ENCODE results near the gene OR8K1.

The OR8K1 gene

GRCh38 chr11:56345739-56346138, at the start of gene OR8K1:
OR8K1 (plus strand) TSS chr11:56346039; CDS start chr11:56346039, 0 bp downstream.
- DNase-seq = no peak

DNA sequence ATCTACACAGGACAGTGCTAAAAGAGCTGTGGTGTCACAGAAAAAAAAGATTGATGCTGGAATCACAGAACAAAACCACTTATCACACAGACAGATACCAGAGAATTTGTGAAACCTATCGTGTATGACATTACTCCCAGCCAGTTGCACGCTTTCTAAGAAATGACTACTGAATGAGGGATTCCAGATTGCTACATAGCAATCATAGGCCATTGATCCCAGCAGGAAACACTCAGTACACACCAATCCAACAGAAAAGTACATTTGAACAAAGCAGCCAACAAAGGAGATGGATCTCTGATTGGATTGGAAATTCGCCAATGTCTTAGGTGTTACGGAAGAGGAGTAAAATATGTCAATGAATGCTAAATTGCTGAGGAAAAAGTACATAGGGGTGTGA, 48.9 kb upstream of the OR8K1 start:
- DNase-seq = no peak

DNA sequence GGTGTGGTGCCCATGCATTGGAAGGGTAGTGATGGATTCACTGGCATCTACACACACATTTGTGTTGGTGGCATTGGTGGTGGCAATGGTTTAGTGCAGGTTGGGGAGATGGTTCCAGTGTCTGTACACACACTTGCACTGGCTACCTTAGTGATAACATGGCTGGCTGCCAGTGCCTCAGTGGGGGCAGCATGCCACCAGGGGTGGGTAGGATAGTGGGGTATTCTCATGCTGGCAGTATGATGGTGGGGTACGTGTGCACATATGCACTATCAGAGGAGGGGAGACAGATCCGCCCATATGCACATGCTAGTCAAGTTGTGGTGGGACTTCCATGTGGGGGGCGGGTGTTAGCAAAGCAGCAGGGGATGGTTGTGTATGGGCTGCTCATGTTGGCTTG, 38.0 kb upstream of the OR8K1 start:
- no peak for DNase-seq

DNA sequence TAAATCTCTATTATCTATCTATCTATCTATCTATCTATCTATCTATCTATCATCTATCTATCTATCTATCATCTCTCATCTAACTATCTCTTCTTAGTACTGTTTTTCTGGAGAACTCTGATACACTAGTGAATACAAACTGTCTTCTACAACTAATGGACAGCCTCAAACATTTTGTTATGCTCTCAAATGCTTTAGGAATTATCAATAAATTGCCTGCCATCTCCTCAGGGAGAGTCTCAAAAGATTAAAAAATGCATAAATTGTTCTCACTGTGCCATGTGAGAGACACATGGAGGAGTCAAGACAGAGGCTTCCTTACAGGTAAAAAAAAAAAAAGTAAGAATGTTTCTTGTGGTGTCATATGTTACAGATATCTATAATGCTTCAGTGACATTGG, 31.0 kb upstream of the OR8K1 start, which contains the start of gene OR8K3:
Gene OR8K3, plus strand, starts transcription at position 301 of the 400 bp plus-strand sequence. CDS start 3,163 bp downstream, outside the sequence.
- DNase-seq = no peak

GRCh38 chr11:56331861-56332491, 13.9 kb upstream of the OR8K1 start:
- no peak for DNase-seq

GRCh38 chr11:56333156-56333555, 12.7 kb upstream of the OR8K1 start:
- DNase-seq = no peak

GRCh38 chr11:56340289-56340688, 5.5 kb upstream of the OR8K1 start:
- DNase-seq = no peak

GRCh38 chr11:56353991-56354390, 8.2 kb downstream of the OR8K1 start, which contains the start of gene OR8J1:
OR8J1 (plus strand) TSS chr11:56354291; CDS start chr11:56360247, 5,956 bp downstream.
- DNase-seq = no peak

GRCh38 chr11:56375324-56375723, 29.5 kb downstream of the OR8K1 start, which contains the start of gene OR8U1:
OR8U1 (plus strand) TSS chr11:56375624; CDS start chr11:56375624, 0 bp downstream.
- no peak for DNase-seq

DNA sequence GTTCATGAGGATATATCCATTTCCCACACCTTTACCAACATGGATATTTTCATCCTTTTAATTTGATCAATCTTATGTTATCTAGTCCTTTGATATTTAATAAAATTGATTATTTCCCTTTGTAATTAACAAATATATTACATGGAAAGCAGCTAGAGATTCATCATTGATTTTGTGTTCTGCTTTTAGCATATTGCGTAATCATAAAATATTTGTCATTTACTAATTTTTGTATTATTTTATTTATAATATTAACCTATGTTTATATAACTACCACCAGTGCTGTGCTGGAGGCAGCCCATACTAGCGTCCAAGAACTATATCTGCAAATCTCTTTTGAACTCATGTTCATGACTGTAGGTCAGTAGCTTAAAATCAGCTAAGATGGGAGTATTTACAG, 34.3 kb downstream of the OR8K1 start:
- DNase-seq = no peak

- no peak for DNase-seq
These were observed 48.5 kb downstream of the OR8K1 start for GRCh38 chr11:56394381-56394780.

DNA sequence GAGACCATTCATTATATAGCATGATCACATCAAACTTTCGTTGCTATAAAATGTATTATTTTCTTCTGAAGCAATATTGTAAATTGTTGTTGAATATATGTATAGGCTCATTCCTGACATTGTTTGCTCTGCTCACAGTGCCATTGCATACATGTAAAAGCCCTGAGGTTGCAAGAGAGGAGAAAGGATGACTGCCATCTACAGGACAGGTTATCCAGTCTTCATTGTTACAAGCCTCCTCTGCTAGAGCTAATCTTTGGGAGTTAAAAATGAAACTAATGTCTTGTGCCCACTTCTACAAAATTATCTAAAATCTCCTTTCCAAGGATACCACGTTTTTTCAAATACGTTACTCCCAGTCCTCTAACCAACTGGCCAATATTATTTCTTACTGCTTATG, 50.2 kb downstream of the OR8K1 start:
- DNase-seq = no peak

All from femur (tissue), 1 donor.